Endothelial cell of umbilical vein (primary cell): Measurements from ENCODE around the gene KRTAP20-1. TPM values are rescaled to one million over a fixed set of nuclear protein-coding genes. Genes with fewer than 3 reads are reported as not detected.

ENCODE experiments used
- BruUV-seq: library from RNA; stranded (reverse); fragments of 400-500 nt; replicated peaks from 2 replicates; lab custom pipeline; 2021; lab: Mats Ljungman, UMichigan
- CTCF ChIA-PET: fragments of 300-600, 350-600 bp; sonication (Branson Sonifier 250); formaldehyde crosslinking; loops from one replicate; lab custom pipeline; 2021; ENCODE audit warnings: antibody characterized with exemption, inconsistent platforms; lab: Charles Lee
- POLR2A ChIA-PET: fragments of 300-600, 350-600 bp; sonication (Branson Sonifier 250); formaldehyde crosslinking; loops from one replicate; lab custom pipeline; 2021; ENCODE audit warnings: antibody characterized with exemption, inconsistent platforms; lab: Charles Lee
- DNase-seq: peaks from one replicate; pipeline ENCODE4 v3.0.0-alpha.2; 2011; ENCODE audit warnings: low read depth, low spot score
- FAIRE-seq: peaks from 2 replicates; lab custom pipeline; 2011; peaks lifted over from hg19 to GRCh38; lab: Jason Lieb, UNC
- H2AFZ ChIP-seq: 2 replicates; pipeline ENCODE4 v1.6.0; 2012; ENCODE audit warnings: low read depth, low read length, control low read depth, inconsistent platforms
- H3K27ac ChIP-seq: 2 replicates; pipeline ENCODE4 v1.5.1; 2011; ENCODE audit warnings: low read depth, mild to moderate bottlenecking, control low read depth, low read length, moderate library complexity; ENCODE audit not compliant: insufficient read depth
- H3K27me3 ChIP-seq, 2 experiments: 2 replicates each; pipeline versions ENCODE4 v1.6.0 to v1.6.1; 2011; ENCODE audit warnings: low read length in 2 of 2, mixed read lengths in 1 of 2; ENCODE audit not compliant: control insufficient read depth in 2 of 2, insufficient read depth in 2 of 2
- H3K36me3 ChIP-seq, 2 experiments: 2 replicates in 1 of 2; 3 replicates in 1 of 2; pipeline ENCODE4 v1.5.1; 2011; ENCODE audit warnings: low read length in 2 of 2, mild to moderate bottlenecking in 1 of 2, moderate library complexity in 1 of 2; ENCODE audit not compliant: control insufficient read depth in 2 of 2, insufficient read depth in 2 of 2; ENCODE audit errors: extremely low read depth in 1 of 2
- H3K4me1 ChIP-seq: 3 replicates; pipeline ENCODE4 v1.5.1; 2011; ENCODE audit warnings: mild to moderate bottlenecking, low read length; ENCODE audit not compliant: control insufficient read depth, insufficient read depth; ENCODE audit errors: extremely low read depth
- H3K4me2 ChIP-seq: 2 replicates; pipeline ENCODE4 v1.6.1; 2011; ENCODE audit warnings: low read length, control low read depth, mixed read lengths; ENCODE audit not compliant: insufficient read depth
- H3K4me3 ChIP-seq, 3 experiments: fragments of 200-600 bp in 1 of 3; sonication (generic), shearing (Covaris generic) in 1 of 3; replicated peaks in 1 of 3; 2 replicates each; pipeline ENCODE4 v1.5.1; 2011 to 2016; ENCODE audit warnings: control low read depth in 3 of 3, low read length in 3 of 3, mild to moderate bottlenecking in 2 of 3, inconsistent platforms in 1 of 3, low read depth in 1 of 3, moderate library complexity in 1 of 3; ENCODE audit not compliant: insufficient read depth in 1 of 3
- H3K79me2 ChIP-seq: 2 replicates; pipeline ENCODE4 v1.6.0; 2012; ENCODE audit warnings: low read length, inconsistent platforms; ENCODE audit not compliant: control insufficient read depth, insufficient read depth
- H3K9ac ChIP-seq: replicated peaks from 2 replicates; pipeline ENCODE3; 2011; ENCODE audit warnings: low read length, control low read depth; ENCODE audit not compliant: insufficient read depth; ENCODE audit errors: extremely low read depth
- H3K9me1 ChIP-seq: replicated peaks from 3 replicates; pipeline ENCODE4 v1.6.0; 2011; ENCODE audit warnings: mild to moderate bottlenecking, low read length; ENCODE audit not compliant: control insufficient read depth, insufficient read depth; ENCODE audit errors: extremely low read depth
- H3K9me3 ChIP-seq: replicated peaks from 2 replicates; pipeline ENCODE4 v1.5.1; 2012; ENCODE audit warnings: low read length, inconsistent platforms; ENCODE audit not compliant: control insufficient read depth, insufficient read depth
- H4K20me1 ChIP-seq: replicated peaks from 2 replicates; pipeline ENCODE3; 2011; ENCODE audit warnings: mild to moderate bottlenecking, low read length; ENCODE audit not compliant: control insufficient read depth, insufficient read depth; ENCODE audit errors: extremely low read depth
- CTCF ChIP-seq, 2 donors: IDR thresholded peaks; 1 replicate in 1 of 2; 2 replicates in 1 of 2; pipeline ENCODE4 v1.5.1; 2011; ENCODE audit warnings: low read length in 2 of 2, mild to moderate bottlenecking in 2 of 2, moderate library complexity in 2 of 2, control low read depth in 1 of 2, inconsistent platforms in 1 of 2, low read depth in 1 of 2; ENCODE audit not compliant: insufficient read depth in 1 of 2; ENCODE audit errors: extremely low read depth in 1 of 2
- EZH2 ChIP-seq: IDR thresholded peaks from 2 replicates; pipeline ENCODE4 v1.6.1; 2012; ENCODE audit warnings: borderline replicate concordance, low read depth, mild to moderate bottlenecking, moderate library complexity, low read length, inconsistent platforms; ENCODE audit not compliant: severe bottlenecking
- FOS ChIP-seq: IDR thresholded peaks from 2 replicates; pipeline ENCODE4 v1.6.1; 2011; ENCODE audit warnings: mild to moderate bottlenecking, low read length, moderate library complexity, borderline replicate concordance; ENCODE audit not compliant: insufficient read depth
- GATA2 ChIP-seq: IDR thresholded peaks from 2 replicates; pipeline ENCODE4 v1.7.0; 2011; ENCODE audit warnings: low read depth, mild to moderate bottlenecking, moderate library complexity, mixed read lengths, low read length; ENCODE audit not compliant: insufficient read length, insufficient read depth
- JUN ChIP-seq: IDR thresholded peaks from 2 replicates; pipeline ENCODE4 v1.6.1; 2011; ENCODE audit warnings: borderline replicate concordance, low read depth; ENCODE audit not compliant: insufficient read length, insufficient read depth
- MAX ChIP-seq: IDR thresholded peaks from 2 replicates; pipeline ENCODE4 v1.6.1; 2011; ENCODE audit not compliant: insufficient read depth, insufficient read length
- MYC ChIP-seq: IDR thresholded peaks from one replicate; pipeline ENCODE4 v1.6.1; 2011; ENCODE audit warnings: mild to moderate bottlenecking, low read depth, low read length
- POLR2A ChIP-seq: IDR thresholded peaks from 2 replicates; pipeline ENCODE4 v1.6.1; 2012; ENCODE audit warnings: low read depth, mild to moderate bottlenecking, control low read depth, low read length
- POLR2AphosphoS5 ChIP-seq: IDR thresholded peaks from 2 replicates; pipeline ENCODE4 v1.6.1; 2012; ENCODE audit warnings: low read depth, mild to moderate bottlenecking, control low read depth, low read length, moderate library complexity; ENCODE audit not compliant: insufficient read depth
- dilution Hi-C: fragments of 300-500 bp; cut with MboI; formaldehyde crosslinking; loops from one replicate; pipeline ENCODE4 v1.15.0; 2019; ENCODE audit warnings: low sequenced_read_pairs; ENCODE audit not compliant: extremely low pct_ligation_motif_present
- intact Hi-C: fragments of 100-400 bp; cut with micrococcal nuclease; formaldehyde crosslinking; loops from one replicate; pipeline ENCODE4 v1.10.0; 2022
- polyA plus RNA-seq, 4 experiments: library from polyadenylated mRNA; depleted of rRNA in 3 of 4; stranded (reverse) in 3 of 4; unstranded in 1 of 4; fragments of >200 nt; gene quantifications; 2 replicates each; pipeline versions ENCODE4 v1.2.1 to v1.2.3, GENCODE V29; 2011 to 2012; ENCODE audit warnings: missing spikeins in 1 of 4
- total RNA-seq: library from RNA; stranded (reverse); gene quantifications from 2 replicates; pipeline ENCODE4 v1.2.3, GENCODE V29; 2021

KRTAP20-1 gene
- total and polyA plus RNA-seq, 2 donors (not counting 3 experiments of a cell fraction or from before 2014, with no cell fraction given): not detected

- no peak overlapping the region for H3K4me3 ChIP-seq
- H3K27me3 ChIP-seq: no peaks in the 10 kb centered on the region
- intact Hi-C loops: no loop called here
- no peaks in the 10 kb centered on the region for H3K9me1 ChIP-seq
- no peak overlapping the region for H3K4me2 ChIP-seq
- no peak overlapping the region for H2AFZ ChIP-seq
- TF ChIP-seq CTCF (IDR thresholded peaks at IDR 0.05; ENCODE audit: extremely low read depth in 1 of 2, insufficient read depth in 1 of 2, low read depth in 1 of 2, low read length in 2 of 2) (no peak), EZH2 (no peak), FOS (no peak), MAX (no peak), POLR2AphosphoS5 (no peak), GATA2 (no peak), MYC (no peak), JUN (no peak), POLR2A (no peak)
- no TSS peak for BruUV-seq
- no peak overlapping the region for H3K27ac ChIP-seq
- H3K4me1 ChIP-seq: no peaks in the 10 kb centered on the region
- no peaks in the 10 kb centered on the region for H3K36me3 ChIP-seq
- no peak overlapping the region for H3K9ac ChIP-seq
- H3K79me2 ChIP-seq: no peaks in the 10 kb centered on the region
- DNase-seq: no peak
- H4K20me1 ChIP-seq: no peaks in the 10 kb centered on the region
- ChIA-PET POLR2A (no interaction called here), CTCF (no interaction called here)
- dilution Hi-C loops: no loop called here
- H3K9me3 ChIP-seq: no peaks in the 10 kb centered on the region
- no peak for FAIRE-seq
Measured at GRCh38 chr21:30579346-30579745, 36.9 kb upstream of the KRTAP20-1 start.
